HL-60/S4 treated with retinoic acid at 250 ng/mL for 4 days and 3 days (cell line): ENCODE data around the gene VMO1.

Source experiments
- in situ Hi-C: fragments of 300-500 bp; cut with MboI; formaldehyde crosslinking; loops from 2 replicates; pipeline ENCODE4 v1.7.0; 2022; ENCODE audit warnings: low sequenced_read_pairs

Gene VMO1

DNA sequence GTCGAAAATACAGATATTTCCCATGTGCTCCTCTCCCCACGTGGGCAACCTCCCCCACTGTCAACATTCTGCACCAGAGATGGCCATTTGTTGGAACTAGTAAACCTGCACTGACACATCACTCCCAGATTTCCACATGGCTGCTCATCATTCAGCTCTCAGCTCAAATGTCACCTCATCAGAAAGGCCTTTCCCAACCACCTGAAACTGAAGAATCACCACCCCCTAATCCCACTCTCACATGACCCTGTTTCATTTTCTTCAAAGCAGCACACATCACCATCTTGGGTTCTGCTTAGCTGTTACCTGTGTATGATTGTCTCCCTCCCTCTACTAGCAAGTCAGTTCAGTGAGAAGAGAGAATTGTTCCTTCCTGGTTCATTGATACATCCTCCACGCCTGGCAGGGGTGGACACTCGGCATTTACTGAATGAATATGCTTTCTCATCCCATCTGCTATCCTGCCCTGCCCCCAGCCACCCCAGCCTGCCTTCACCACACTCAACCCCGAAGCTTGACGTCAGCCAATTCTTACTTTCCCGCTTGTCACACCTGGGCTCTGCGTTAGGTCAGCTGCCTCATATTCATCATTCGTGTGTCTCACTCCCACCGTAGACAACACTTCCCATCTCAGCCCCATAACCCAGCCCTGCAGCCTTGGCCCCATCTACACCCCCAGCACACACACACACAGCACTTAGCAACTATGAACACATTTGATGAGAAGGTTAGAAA lies 14.5 kb upstream of the VMO1 start:
- in situ Hi-C loops = no loop called here

DNA sequence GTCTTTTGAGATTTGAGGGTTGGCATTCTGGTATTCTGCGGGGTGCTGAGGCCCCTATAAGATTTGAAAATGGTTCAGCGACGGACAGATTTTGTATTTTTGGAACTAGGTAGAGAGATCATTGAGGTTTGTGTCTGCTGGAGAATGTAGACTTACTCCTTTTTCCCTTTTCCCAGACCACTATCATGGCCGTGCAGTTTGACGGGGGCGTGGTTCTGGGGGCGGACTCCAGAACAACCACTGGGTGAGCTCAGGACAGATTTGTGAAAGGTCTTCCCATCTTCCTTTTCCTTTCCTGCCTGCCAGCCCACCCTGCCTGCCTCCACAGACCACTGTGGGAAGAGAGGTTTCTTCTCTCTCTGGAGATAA lies 10.4 kb upstream of the VMO1 start:
- in situ Hi-C loops = no loop called here

DNA sequence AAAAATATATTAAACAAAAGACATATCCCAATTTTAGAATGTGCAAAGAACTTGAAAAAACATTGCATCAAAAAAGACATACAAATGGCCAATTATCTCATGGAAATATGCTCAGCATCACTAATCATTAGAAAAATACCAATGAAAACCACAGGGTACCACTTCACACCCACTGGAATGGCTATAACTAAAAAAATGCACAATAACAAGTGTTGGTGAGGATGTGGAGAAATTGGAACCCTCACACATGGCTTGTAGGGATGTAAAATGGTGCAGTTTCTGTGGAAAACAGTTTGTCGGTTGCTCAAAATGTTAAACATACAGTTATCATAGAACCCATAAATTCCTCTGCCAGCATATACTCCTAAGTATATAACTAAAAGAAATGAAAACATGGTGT lies 9.0 kb upstream of the VMO1 start:
- in situ Hi-C loops = no loop called here

DNA sequence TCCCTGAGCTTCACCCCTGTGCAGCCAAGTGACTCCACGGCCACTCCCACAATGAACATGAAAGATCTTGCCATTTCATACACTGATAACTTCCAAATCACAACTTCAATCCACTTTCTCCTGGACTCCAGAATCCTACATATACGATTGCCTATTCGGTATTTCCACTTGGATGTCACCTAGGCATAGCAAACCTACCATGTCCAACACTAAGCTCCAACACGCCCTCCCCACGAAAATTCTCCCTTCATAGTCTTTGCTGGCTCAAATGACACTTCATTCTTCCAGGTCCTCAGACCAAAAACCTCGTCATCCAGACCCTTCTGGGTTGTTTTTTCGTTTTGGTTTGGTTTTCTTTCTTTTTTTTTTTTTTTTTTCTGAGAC lies 4.5 kb upstream of the VMO1 start:
- in situ Hi-C loops = no loop called here

DNA sequence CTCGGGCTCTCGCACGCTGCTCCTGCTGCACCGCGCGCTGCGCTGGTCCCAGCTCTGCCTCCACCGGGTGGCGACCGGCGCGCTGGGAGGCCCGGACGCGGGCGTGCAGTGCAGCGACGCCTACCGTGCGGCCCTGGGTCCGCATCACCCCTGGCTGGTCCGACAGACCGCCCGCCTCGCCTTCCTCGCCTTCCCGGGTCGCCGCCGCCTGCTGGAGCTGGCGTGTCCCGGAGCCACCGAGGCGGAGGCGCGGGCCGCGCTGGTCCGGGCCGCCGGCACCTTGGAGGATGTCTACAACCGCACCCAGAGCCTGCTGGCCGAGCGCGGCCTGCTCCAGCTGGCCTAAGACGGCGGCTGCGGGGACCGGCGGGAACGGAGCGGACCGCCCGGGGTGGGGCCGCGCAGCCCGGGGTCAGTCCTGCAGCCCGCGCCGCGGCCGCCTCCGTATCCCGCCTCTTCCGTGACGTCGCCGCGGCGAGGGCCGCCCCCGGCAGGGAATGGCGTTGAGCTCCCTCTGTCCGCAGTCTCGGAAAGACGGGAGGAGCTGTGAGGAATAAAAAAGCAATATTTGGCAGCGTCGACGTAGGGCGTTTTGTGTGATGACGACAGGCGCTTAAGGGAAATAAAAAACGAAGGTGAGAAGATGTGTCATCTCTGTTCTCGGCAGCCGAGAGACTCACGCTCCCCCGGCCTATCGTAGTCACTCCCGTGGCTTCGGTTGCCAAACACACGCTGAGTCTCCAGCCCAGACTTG lies 4.0 kb upstream of the VMO1 start:
- in situ Hi-C loops = no loop called here

DNA sequence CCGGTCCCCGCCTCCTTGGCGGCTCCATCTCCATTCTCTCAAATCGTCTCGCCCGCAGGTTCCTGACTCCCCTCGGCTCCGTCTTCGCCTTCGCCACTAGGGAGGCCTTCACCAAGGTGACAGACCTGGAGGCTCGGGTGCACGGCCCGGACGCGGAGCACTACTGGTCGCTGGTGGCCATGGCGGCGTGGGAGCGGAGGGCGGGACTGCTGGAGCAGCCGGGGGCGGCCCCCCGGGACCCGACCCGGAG lies 3.5 kb upstream of the VMO1 start:
- in situ Hi-C loops = no loop called here

DNA sequence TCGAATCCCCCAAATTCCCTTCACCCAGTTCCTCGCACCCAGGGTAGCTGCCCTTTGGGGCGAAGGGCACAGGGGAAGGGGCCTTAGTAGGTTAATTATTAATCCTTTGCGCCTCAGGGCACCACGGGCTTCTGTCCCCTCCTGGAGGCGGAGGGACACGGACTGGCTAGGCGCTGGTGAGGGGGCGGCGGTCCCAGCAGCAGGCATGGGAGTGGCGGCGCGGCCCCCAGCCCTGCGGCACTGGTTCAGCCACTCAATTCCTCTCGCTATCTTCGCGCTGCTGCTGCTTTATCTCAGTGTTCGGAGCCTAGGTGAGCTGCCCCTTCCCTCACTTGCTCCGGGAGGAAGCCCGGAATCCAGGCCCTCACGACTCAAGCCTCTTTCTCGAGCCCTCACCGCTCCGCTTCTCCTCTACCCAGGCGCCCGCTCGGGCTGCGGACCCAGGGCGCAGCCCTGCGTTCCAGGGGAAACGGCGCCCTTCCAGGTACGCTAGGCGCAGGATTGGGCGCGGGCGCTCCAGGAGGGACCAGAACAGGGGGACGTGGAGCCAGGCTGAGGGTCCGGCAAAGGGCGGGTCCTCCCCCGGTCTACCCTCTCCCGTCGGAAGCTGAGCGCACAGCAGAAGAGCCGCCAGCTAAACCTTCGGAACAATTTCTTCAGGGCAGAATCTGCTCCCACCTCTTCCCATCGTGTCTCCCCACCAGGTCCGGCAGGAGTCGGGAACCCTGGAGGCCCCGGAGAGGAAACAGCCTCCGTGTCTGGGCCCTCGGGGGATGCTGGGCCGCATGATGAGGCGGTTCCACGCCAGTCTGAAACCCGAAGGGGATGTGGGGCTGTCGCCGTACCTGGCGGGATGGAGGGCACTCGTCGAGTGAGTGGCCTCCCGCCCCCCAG lies 2.9 kb upstream of the VMO1 start, which contains the start of gene GLTPD2:
TSS of gene GLTPD2 (plus strand) at position 158 of the 894 bp plus-strand sequence. CDS start at position 206, 48 bp downstream.
- in situ Hi-C loops = no loop called here

DNA sequence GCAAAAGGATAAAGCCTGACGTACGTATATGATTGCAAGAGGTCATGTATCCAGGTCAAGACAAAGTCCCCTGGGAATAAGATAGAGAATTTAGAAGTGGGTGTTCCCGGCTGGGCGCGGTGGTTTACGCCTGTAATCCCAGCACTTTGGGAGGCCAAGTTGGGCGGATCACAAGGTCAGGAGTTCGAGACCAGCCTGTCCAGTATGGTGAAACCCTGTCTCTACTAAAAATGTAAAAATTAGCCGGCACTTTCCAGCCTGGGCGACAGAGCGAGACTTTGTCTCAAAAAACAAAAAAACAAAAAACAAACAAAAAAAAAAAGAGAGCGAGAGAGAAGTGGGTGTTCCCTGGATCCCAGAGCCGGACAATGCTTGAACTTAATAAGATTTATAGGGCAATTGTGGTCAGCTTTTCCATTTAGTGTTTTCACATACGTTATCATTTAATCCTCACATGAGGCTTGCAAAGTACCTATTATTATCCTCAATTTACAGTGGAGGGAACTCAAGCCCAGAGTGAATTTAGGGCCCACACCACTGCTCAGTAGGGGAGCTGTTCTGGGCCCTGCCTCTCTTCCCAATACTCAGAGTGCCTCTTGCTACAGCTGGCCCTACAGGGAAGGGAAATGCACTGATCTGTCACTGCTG lies 2.1 kb upstream of the VMO1 start:
- in situ Hi-C loops = no loop called here

DNA sequence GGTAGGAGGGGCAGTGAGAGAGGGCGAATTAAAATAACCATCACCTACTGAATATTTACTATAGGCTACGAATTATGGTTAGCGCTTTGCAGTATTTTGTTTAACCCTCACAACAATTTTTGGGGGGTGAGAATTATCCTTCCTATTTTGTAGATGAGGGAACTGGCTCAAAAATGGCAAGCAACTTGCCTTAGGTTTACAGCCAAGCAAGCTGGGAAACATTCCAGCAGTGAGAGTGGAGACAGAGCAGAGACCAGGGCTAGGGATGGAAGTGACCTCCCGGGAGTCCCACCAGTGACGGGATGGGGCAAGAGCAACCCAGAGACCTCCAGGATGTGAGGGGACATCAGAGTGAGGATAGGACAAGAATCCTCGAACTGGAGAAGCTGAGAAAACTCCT lies 352 bp upstream of the VMO1 start:
- in situ Hi-C loops = no loop called here

DNA sequence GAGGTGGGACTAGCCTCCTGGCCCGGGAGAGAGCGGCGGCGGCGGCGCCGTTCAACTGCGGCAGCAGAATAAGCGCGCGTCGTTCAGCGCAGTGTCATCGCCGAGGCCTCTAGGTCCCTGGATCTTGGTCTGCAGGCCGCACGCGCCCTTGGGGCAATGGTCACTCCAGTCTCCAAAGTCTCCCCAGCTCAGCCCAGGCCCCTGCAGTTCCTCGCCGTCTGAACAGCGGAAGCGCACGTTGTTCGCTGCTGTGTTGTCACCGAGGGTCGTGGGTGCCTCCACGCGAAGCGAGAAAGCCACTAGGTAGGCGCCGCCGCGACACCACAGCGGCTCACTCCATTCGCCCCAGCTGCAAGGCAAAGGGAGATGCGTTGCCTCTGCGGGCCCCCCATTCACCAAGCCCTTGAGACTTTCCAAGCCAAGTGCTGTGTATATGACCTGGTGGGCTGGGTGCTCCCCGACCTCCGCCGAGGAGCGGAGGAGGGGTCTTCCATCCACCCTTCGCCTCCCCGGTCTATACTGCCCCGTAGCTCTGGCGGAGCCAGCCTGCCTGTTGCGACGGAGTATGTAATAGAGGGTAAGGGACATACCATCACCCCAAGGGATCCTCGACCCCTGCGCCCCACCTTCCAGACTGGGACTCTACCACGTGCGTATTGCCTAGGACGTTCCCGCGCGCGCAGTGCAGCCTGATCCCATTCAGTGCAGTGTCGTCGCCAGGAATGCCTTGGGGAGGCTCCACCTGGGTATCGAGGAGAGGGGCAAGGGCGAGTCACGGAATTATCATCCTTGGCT lies 656 bp downstream of the VMO1 start:
- in situ Hi-C loops = no loop called here

DNA sequence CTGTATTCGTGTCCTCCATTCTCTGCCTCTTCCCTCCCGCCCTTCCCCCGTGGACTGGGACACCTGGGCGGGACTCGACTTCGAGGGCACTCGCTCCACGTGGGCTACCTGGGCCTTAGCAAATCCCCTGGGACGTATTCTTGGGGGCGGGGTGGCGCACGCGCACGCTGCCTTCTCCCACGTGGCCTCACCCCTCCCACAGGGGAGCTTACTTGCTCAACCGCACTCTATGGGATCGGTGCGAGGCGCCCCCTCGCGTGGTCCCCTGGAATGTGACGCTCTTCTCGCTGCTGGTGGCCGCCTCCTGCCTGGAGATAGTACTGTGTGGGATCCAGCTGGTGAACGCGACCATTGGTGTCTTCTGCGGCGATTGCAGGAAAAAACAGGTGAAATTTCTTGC lies 3.5 kb downstream of the VMO1 start:
- in situ Hi-C loops = no loop called here

DNA sequence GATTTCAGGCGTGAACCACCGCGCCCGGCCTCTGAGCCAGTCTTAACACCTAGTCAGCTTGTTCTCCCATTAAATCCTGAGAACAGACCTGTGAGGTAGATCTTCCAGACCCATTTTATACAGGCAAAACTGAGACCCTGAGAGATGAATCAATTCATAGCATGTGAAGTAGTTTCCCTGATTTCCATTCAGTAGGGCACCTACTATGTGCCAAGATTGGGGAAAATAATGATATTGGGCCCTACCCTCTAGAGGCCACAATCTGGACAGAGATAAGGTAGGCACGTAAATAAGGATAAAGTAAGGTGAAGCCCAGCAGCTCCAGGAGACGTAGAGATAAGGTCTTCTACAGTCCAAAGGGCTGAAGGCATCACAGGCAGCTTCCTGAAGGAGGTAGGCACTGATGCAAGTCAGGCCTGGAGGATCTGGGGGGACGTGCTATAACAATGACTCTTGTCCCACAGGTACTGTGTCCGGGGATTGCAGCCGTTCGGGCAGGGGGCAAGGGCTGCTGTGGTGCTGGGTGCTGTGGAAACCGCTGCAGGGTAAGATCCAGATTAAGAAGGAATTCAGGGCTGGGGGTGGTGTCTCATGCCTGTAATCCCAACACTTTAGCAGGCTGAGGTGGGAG lies 5.7 kb downstream of the VMO1 start:
- in situ Hi-C loops = no loop called here

DNA sequence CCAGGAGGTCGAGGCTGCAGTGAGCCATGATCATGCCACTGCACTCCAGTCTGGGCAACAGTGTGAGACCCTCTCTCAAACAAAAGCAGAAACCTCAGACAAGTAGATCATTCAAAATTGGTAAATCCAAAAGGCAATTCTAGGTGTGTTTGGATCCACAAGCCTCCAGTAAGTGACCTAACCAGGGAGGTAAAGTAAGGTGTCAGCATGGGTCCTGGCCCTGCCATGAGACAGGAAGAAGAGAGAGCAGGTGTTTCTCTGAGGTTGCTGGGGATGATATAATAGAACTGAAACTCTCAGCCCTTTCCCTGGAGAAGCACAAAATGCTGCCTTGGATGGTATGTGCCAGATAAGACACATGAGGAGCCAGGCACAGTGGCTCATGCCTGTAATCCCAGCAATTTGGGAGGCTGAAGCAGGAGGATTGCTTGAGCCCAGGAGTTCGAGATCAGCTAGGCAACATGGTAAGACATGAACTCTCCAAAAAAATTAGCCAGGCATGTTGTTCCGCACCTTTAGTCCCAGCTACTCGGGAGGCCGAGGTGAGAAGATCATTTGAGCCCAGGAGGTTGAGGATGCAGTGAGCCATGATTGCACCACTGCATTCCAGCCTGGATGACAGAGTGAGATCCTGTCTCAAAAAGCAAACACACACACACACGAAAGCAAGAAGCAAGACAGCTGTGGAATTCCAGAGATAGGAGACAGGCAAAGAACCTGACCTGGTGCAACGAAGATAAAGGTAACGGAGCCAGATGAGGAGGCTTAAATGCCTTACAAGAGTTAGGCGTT lies 8.0 kb downstream of the VMO1 start:
- in situ Hi-C loops = no loop called here

DNA sequence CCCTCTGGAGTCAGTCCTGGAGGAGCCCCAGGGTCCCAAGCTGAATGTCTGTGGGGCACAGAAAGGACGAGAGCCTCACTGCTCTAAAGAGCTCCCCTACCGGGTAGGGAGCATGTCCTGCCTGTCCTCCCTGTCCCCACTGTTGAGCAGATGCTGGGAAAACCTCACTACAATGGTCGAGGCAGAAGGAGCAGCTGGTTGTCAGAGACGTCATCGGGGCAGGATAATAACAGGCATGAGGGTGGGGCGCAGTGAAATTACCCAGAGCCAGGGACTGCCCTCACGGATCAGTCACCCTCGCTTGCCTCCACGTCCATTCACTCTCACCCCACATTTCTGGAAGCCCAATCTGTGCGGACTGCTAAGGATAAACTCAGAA lies 13.9 kb downstream of the VMO1 start:
- in situ Hi-C loops = no loop called here

DNA sequence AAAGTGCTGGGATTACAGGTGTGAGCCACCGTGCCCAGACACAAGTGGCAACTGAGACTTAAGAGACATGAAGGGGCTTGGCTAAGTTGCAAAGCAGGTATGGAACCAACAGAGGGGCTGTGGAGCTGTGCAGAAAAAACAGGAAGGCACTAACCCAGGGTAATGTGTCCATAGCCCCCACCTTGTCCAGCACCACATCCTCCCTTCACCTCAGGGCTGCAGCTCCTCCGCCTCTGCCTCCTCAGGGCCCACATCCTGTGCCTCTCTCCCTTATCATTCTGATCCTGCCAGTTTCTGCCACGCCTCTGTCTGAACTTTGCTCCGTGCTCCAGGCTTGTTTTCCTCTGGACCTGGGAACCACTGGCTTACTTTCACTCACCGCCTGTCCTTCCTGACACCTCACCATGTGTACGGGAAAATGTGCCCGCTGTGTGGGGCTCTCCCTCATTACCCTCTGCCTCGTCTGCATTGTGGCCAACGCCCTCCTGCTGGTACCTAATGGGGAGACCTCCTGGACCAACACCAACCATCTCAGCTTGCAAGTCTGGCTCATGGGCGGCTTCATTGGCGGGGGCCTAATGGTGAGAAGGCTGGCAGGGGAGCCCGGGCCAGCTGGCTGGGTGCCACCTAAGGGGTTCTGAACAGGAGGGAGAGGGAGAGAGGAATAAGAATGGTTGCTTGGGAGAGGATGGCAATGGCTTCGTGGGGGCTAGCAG lies 14.5 kb downstream of the VMO1 start, which contains the start of gene TM4SF5:
TSS of gene TM4SF5 (plus strand) at position 368 of the 716 bp plus-strand sequence. CDS start at position 405, 37 bp downstream.
- in situ Hi-C loops = no loop called here

DNA sequence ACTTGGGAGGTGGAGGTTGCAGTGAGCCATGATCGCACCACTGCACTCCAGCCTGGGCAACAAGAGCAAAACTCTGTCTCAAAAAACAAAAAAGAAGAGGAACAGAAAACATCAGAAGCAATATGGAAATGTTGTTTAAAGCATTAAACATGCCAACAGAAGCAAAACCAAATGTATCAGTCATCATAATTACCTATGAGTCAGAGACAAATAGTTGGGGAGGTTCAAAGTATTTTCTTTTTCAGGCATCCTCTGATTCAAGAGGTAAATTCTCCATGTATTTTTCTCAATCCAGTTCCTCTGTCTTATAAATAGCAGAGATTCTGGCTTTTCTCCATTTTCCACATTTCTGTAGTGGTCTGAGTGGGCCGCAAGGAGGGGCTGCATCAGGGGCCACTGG lies 16.5 kb downstream of the VMO1 start:
- in situ Hi-C loops = no loop called here

DNA sequence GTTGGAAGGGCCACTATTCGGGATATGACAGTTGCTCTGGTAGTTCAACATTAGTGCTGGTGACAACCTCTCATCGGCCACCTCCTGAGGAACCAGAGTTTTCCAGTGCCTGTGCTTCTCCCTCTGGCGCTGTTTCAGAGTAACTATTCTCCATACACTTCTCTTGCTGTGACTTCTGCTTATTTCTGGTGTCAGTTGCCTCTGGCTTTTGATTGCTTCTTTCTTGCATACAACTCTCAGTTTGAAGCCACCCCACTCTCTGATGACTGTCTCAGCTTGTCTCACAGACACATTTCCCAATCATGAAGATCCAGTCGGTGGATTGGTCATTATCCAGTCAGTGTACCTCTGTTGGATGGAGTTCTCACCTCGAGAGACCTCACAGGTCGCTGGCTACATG lies 17.9 kb downstream of the VMO1 start:
- in situ Hi-C loops = no loop called here

DNA sequence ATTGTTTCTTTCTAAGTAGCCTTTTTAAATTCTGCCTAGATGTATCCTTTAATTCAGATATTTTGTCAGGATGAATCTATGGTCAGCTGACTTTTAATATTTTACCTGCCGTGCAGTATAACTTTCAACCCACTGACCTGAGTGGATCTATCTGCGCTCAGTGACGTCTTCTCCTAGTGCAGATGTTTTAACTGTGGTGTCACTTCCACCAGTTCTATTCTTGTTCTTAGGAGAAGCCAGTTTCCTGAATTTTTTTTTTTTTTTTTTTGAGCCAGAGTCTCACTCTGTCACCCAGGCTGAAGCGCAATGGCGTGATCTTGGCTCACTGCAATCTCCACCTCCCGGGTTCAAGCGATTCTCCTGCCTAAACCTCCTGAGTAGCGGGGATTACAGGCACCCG lies 19.4 kb downstream of the VMO1 start:
- in situ Hi-C loops = no loop called here

DNA sequence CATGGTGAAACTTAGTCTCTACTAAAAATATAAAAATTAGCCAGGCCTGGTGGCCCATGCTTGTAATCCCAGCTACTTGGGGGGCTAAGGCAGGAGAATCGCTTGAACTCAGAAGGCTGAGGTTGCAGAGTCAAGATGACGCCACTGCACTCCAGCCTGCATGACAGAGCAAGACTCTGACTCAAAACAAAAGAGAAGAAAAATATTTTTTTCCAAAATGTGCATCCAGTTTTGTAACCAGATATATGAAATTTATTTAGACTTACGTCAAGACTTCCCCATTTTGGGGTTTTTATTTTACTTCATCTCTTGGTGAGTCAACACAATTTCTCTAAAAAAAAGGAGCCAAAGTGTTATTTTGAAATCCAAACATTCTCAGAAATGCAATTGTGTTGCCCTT lies 20.0 kb downstream of the VMO1 start:
- in situ Hi-C loops = no loop called here
